Measurements from ENCODE around the gene SMARCB1.
A peak's percentile ranks its signal among the peaks of the same experiment; 100 is the strongest.

Gene SMARCB1

GRCh38 chr22:23762842-23763578 is 23.8 kb upstream of the SMARCB1 start, which contains the start of gene C22orf15:
Gene C22orf15 (plus strand): TSS chr22:23762990. CDS start chr22:23763307, 317 bp downstream.
- DNase-seq (ENCODE audit: low read depth in 2 of 3, low spot score in 2 of 3) = no peak

GRCh38 chr22:23763579-23763945 is 23.2 kb upstream of the SMARCB1 start:
- DNase-seq (ENCODE audit: low read depth in 2 of 3, low spot score in 2 of 3) = peak in 1 of 3 experiments; percentile 38

- DNase-seq (ENCODE audit: low read depth in 2 of 3, low spot score in 2 of 3) = no peak
Observed at GRCh38 chr22:23763954-23764353, 22.8 kb upstream of the SMARCB1 start.

- no peak for DNase-seq (ENCODE audit: low read depth in 2 of 3, low spot score in 2 of 3)
Observed at GRCh38 chr22:23764899-23765881, 21.6 kb upstream of the SMARCB1 start.

GRCh38 chr22:23767303-23767672 is 19.5 kb upstream of the SMARCB1 start:
- no peak for DNase-seq (ENCODE audit: low read depth in 2 of 3, low spot score in 2 of 3)

GRCh38 chr22:23767673-23768548 is 18.9 kb upstream of the SMARCB1 start, which contains the start of gene CHCHD10:
Gene CHCHD10 (minus strand): TSS chr22:23767972. CDS start chr22:23767874, 98 bp downstream.
- peak; percentile 64 to 72 (median 65) for DNase-seq (ENCODE audit: low read depth in 2 of 3, low spot score in 2 of 3)

- DNase-seq (ENCODE audit: low read depth in 2 of 3, low spot score in 2 of 3) = no peak
Observed at GRCh38 chr22:23769321-23769965, 17.3 kb upstream of the SMARCB1 start.

GRCh38 chr22:23772315-23772648 is 14.5 kb upstream of the SMARCB1 start:
- no peak for DNase-seq (ENCODE audit: low read depth in 2 of 3, low spot score in 2 of 3)

- DNase-seq (ENCODE audit: low read depth in 2 of 3, low spot score in 2 of 3) = peak in 1 of 3 experiments; percentile 33
Observed at GRCh38 chr22:23772649-23773473, 13.9 kb upstream of the SMARCB1 start, which contains the start of gene MMP11. Gene MMP11 (plus strand): TSS chr22:23772849. CDS start chr22:23772871, 22 bp downstream.

GRCh38 chr22:23773483-23774113 is 13.2 kb upstream of the SMARCB1 start:
- no peak for DNase-seq (ENCODE audit: low read depth in 2 of 3, low spot score in 2 of 3)

- no peak for DNase-seq (ENCODE audit: low read depth in 2 of 3, low spot score in 2 of 3)
Observed at GRCh38 chr22:23774114-23774921, 12.4 kb upstream of the SMARCB1 start.

GRCh38 chr22:23774922-23775436 is 11.8 kb upstream of the SMARCB1 start:
- no peak for DNase-seq (ENCODE audit: low read depth in 2 of 3, low spot score in 2 of 3)

GRCh38 chr22:23775779-23776375 is 10.9 kb upstream of the SMARCB1 start:
- no peak for DNase-seq (ENCODE audit: low read depth in 2 of 3, low spot score in 2 of 3)

GRCh38 chr22:23777776-23778576 is 8.8 kb upstream of the SMARCB1 start:
- no peak for DNase-seq (ENCODE audit: low read depth in 2 of 3, low spot score in 2 of 3)

- DNase-seq (ENCODE audit: low read depth in 2 of 3, low spot score in 2 of 3) = no peak
Observed at GRCh38 chr22:23778577-23778900, 8.2 kb upstream of the SMARCB1 start.

GRCh38 chr22:23779083-23779482 is 7.7 kb upstream of the SMARCB1 start:
- DNase-seq (ENCODE audit: low read depth in 2 of 3, low spot score in 2 of 3) = no peak

- DNase-seq (ENCODE audit: low read depth in 2 of 3, low spot score in 2 of 3) = no peak
Observed at GRCh38 chr22:23779731-23780130, 7.0 kb upstream of the SMARCB1 start.
